ENCODE results near the gene SNORC.
"Not testable (repeated sequence)": the region's sequence is repeated elsewhere in the genome, so short reads cannot be mapped to it uniquely, and the experiment has no call there.

SNORC gene

GRCh38 chr2:232870018-232870765 is at the start of gene SNORC:
TSS of gene SNORC (plus strand) at chr2:232870264. CDS start at chr2:232870342, 78 bp downstream.
- DNase-seq = no peak

- no peak for DNase-seq
Observed at GRCh38 chr2:232829988-232830387, 40.1 kb upstream of the SNORC start.

- no peak for DNase-seq
Observed at GRCh38 chr2:232831496-232831895, 38.6 kb upstream of the SNORC start.

GRCh38 chr2:232833830-232834229 is 36.2 kb upstream of the SNORC start:
- DNase-seq = no peak

GRCh38 chr2:232835687-232836208 is 34.3 kb upstream of the SNORC start:
- DNase-seq = no peak

- no peak for DNase-seq
Observed at GRCh38 chr2:232836934-232837333, 33.1 kb upstream of the SNORC start.

GRCh38 chr2:232838406-232838874 is 31.6 kb upstream of the SNORC start:
- DNase-seq = no peak

- DNase-seq = no peak
Observed at GRCh38 chr2:232839411-232840079, 30.5 kb upstream of the SNORC start.

GRCh38 chr2:232842689-232843088 is 27.4 kb upstream of the SNORC start:
- DNase-seq = no peak

- no peak for DNase-seq
Observed at GRCh38 chr2:232843834-232844233, 26.2 kb upstream of the SNORC start.

GRCh38 chr2:232846055-232846454 is 24.0 kb upstream of the SNORC start:
- no peak for DNase-seq

GRCh38 chr2:232850039-232850438 is 20.0 kb upstream of the SNORC start:
- DNase-seq = no peak

GRCh38 chr2:232852081-232852480 is 18.0 kb upstream of the SNORC start:
- not testable (repeated sequence) for DNase-seq

- no peak for DNase-seq
Observed at GRCh38 chr2:232852676-232853075, 17.4 kb upstream of the SNORC start.

- DNase-seq = no peak
Observed at GRCh38 chr2:232854082-232854481, 16.0 kb upstream of the SNORC start.

GRCh38 chr2:232857158-232857563 is 12.9 kb upstream of the SNORC start:
- DNase-seq = no peak

- no peak for DNase-seq
Observed at GRCh38 chr2:232859385-232859916, 10.6 kb upstream of the SNORC start.

GRCh38 chr2:232860593-232861241 is 9.3 kb upstream of the SNORC start:
- DNase-seq = no peak

GRCh38 chr2:232861353-232861752 is 8.7 kb upstream of the SNORC start:
- no peak for DNase-seq

- no peak for DNase-seq
Observed at GRCh38 chr2:232863996-232864395, 6.1 kb upstream of the SNORC start.

GRCh38 chr2:232865165-232865564 is 4.9 kb upstream of the SNORC start:
- no peak for DNase-seq

GRCh38 chr2:232866104-232866503 is 4.0 kb upstream of the SNORC start:
- DNase-seq = no peak

Measured in NCI-H526 treated with DMSO at 0.1 percent for 48 hours (cell line).